HepG2 (cell line): ENCODE results near the gene ARL3. TPM values are rescaled to one million over a fixed set of nuclear protein-coding genes. Genes with fewer than 3 reads are reported as not detected.

Experiments used
- ATAC-seq: fragments of 200-7000 bp; cut with Tn5 transposase; 3 replicates; pipeline ENCODE4 v1.9.1; 2020; ENCODE audit warnings: mild to moderate bottlenecking, moderate library complexity
- BruUV-seq: library from RNA; stranded (reverse); fragments of 400-500 nt; replicated peaks from 2 replicates; lab custom pipeline; 2021; lab: Mats Ljungman, UMichigan
- CTCF ChIA-PET: fragments of 300-600 bp; formaldehyde crosslinking; extraction: SDS; loops from one replicate; lab custom pipeline; 2021; ENCODE audit warnings: low total read pairs, inconsistent platforms, low intra/inter-chr PET ratio; lab: Yijun Ruan, JAX
- POLR2A ChIA-PET: fragments of 350-600 bp; sonication (Branson Sonifier 250); formaldehyde crosslinking; loops from one replicate; lab custom pipeline; 2020; ENCODE audit warnings: antibody characterized with exemption, inconsistent platforms; lab: Yijun Ruan, JAX
- DNase-seq: peaks from one replicate; pipeline ENCODE4 v3.0.0-alpha.2; 2015; ENCODE audit warnings: low spot score
- FAIRE-seq: peaks from 3 replicates; lab custom pipeline; 2011; peaks lifted over from hg19 to GRCh38; lab: Jason Lieb, UNC
- H2AFZ ChIP-seq: one replicate; pipeline ENCODE4 v1.6.1; 2011; ENCODE audit warnings: low read length, inconsistent platforms
- H3K27ac ChIP-seq: fragments of 300-600 bp; 3 replicates; pipeline ENCODE4 v1.8.0; 2011; ENCODE audit warnings: mixed run types, mild to moderate bottlenecking, mixed read lengths, low read length, inconsistent platforms; ENCODE audit not compliant: insufficient read depth; ENCODE audit errors: extremely low read length
- H3K27me3 ChIP-seq, 2 experiments: fragments of 200-600 bp in 1 of 2; 2 replicates in 1 of 2; 3 replicates in 1 of 2; pipeline versions ENCODE4 v1.6.0 to v1.8.0; 2011; ENCODE audit warnings: low read length in 2 of 2, mild to moderate bottlenecking in 2 of 2, moderate library complexity in 2 of 2, inconsistent platforms in 1 of 2; ENCODE audit not compliant: insufficient read depth in 2 of 2, control insufficient read depth in 1 of 2
- H3K36me3 ChIP-seq, 2 experiments: fragments of 200-600 bp in 1 of 2; replicated peaks in 1 of 2; 2 replicates in 1 of 2; 3 replicates in 1 of 2; pipeline versions ENCODE4 v1.5.1 to v1.8.0; 2011; ENCODE audit warnings: low read length in 2 of 2, inconsistent platforms in 1 of 2; ENCODE audit not compliant: insufficient read depth in 2 of 2, control insufficient read depth in 1 of 2
- H3K4me1 ChIP-seq: 2 replicates; pipeline ENCODE4 v1.5.1; 2012; ENCODE audit warnings: low read length, inconsistent platforms; ENCODE audit not compliant: insufficient read depth
- H3K4me2 ChIP-seq: 2 replicates; pipeline ENCODE4 v1.6.0; 2011; ENCODE audit warnings: low read depth, low read length, inconsistent platforms
- H3K4me3 ChIP-seq, 3 experiments: fragments of 200-600 bp in 1 of 3; sonication (generic), shearing (Covaris generic) in 1 of 3; replicated peaks in 1 of 3; 2 replicates each; pipeline ENCODE4 v1.5.1; 2011 to 2016; ENCODE audit warnings: low read length in 3 of 3, inconsistent platforms in 2 of 3, low read depth in 2 of 3, mild to moderate bottlenecking in 2 of 3, control low read depth in 1 of 3, mixed read lengths in 1 of 3; ENCODE audit not compliant: insufficient read depth in 1 of 3
- H3K79me2 ChIP-seq: one replicate; pipeline ENCODE4 v1.6.1; 2011; ENCODE audit warnings: low read length, inconsistent platforms; ENCODE audit not compliant: insufficient read depth
- H3K9ac ChIP-seq: 2 replicates; pipeline ENCODE4 v1.6.0; 2011; ENCODE audit warnings: mild to moderate bottlenecking, low read depth, low read length, inconsistent platforms; ENCODE audit not compliant: insufficient read depth
- H3K9me3 ChIP-seq: 2 replicates; pipeline ENCODE4 v1.5.1; 2012; ENCODE audit warnings: mild to moderate bottlenecking, low read length
- H4K20me1 ChIP-seq: 2 replicates; pipeline ENCODE4 v1.6.0; 2011; ENCODE audit warnings: inconsistent platforms, mild to moderate bottlenecking, low read length, moderate library complexity; ENCODE audit not compliant: insufficient read depth
- NCOR1 ChIP-seq: fragments of 200-600 bp; sonication (generic); IDR thresholded peaks from 2 replicates; pipeline ENCODE4 v1.7.0; 2017; ENCODE audit warnings: antibody characterized with exemption, low read length, borderline replicate concordance
- RELA ChIP-seq: sonication (generic); formaldehyde crosslinking; IDR thresholded peaks from 2 replicates; pipeline ENCODE4 v1.4.0; 2020; ENCODE audit warnings: missing genetic modification reagents
- ZKSCAN1 ChIP-seq: fragments of 150-350 bp; IDR thresholded peaks from 2 replicates; pipeline ENCODE4 v1.6.1; 2014; ENCODE audit warnings: low read length
- WGBS: methylation state at CpG from one replicate; pipeline ENCODE4 v1.1.6; 2017; ENCODE audit warnings: low lambda C conversion rate; 5-methylcytosine and 5-hydroxymethylcytosine counted together
- in situ Hi-C: cut with HindIII; loops from 2 replicates; pipeline ENCODE4 v1.10.0; 2017; ENCODE audit warnings: low pct_unique_long_range_greater_than_20kb; ENCODE audit not compliant: extremely low pct_ligation_motif_present
- intact Hi-C: fragments of 100-400 bp; cut with micrococcal nuclease; formaldehyde crosslinking; loops from one replicate; pipeline ENCODE4 v1.10.0; 2022; ENCODE audit not compliant: unreplicated experiment
- polyA plus RNA-seq, 8 experiments: library from polyadenylated mRNA; depleted of rRNA in 3 of 8; stranded (reverse) in 7 of 8; unstranded in 1 of 8; fragments of >200 nt; fragmentation: Illumina TruSeq in 4 of 8; extraction: Trizol in 4 of 8; gene quantifications; 2 replicates each; pipeline versions ENCODE4 v1.2.1 to v1.2.3, GENCODE V29; 2011 to 2016; ENCODE audit warnings: low read depth in 4 of 8, missing spikeins in 1 of 8, mixed read lengths in 1 of 8; ENCODE audit not compliant: insufficient read depth in 1 of 8
- total RNA-seq, 5 experiments: library from RNA; depleted of rRNA; stranded (reverse); fragments of >200 nt; fragmentation: Illumina TruSeq; extraction: Trizol; gene quantifications; 2 replicates each; pipeline ENCODE4 v1.2.3, GENCODE V29; 2016; ENCODE audit warnings: low read depth in 1 of 5
- TF ChIP-seq, protein P1 (sequence below): IDR thresholded peaks from 2 replicates; pipeline ENCODE4 v1.6.1; 2016; ENCODE audit warnings: low read depth, missing genetic modification reagents, missing compliant biosample characterization
- TF ChIP-seq, protein P2 (sequence below): sonication (generic); formaldehyde crosslinking; IDR thresholded peaks from 2 replicates; pipeline ENCODE4 v1.4.0; 2020; ENCODE audit warnings: mild to moderate bottlenecking, missing genetic modification reagents
- TF ChIP-seq, protein P3 (sequence below): sonication (generic); formaldehyde crosslinking; IDR thresholded peaks from 2 replicates; pipeline ENCODE4 v1.4.0; 2020; ENCODE audit warnings: missing genetic modification reagents, borderline replicate concordance
- TF ChIP-seq, protein P4 (sequence below): sonication (generic); formaldehyde crosslinking; IDR thresholded peaks from 2 replicates; pipeline ENCODE4 v1.5.0; 2020; ENCODE audit warnings: missing genetic modification reagents

Gene ARL3
- total and polyA plus RNA-seq, 2 of the 13 experiments (the other 11 are each of a cell fraction or from before 2014, with no cell fraction given): 5.2 to 6.6 TPM

DNA sequence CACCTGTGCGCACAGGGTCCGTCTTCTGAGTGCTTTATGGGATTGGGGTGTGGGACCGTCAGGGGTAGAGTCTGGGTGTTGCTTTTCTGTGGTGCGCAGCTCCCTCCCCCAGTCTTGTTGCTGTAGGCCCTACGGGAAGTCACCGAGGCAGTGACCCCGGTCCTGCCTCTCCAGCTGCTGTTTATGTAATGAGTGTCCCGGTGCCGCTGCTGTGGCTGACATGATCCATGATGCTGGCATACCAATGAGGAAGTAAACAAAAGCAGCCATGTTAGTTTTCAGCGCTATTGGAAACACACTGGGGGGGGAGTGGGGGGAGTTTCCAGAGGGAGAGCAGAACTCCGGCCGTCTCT is 68.8 kb downstream of the ARL3 start:
- ChIA-PET CTCF (interaction anchor here (1.5 to 2.1 kb wide), 4 partner anchors 30 to 142 kb away, joined by 5 to 7 read pairs (median 5); partner anchors contain the start of gene SUFU), POLR2A (interaction anchor here (0.7 to 4.1 kb wide), 17 partner anchors 10 to 492 kb away, joined by 3 to 86 read pairs (median 8); partner anchors contain the start of genes ACTR1A, ARL3, C10orf95 and SFXN2)
- TF ChIP-seq, protein P1, sequence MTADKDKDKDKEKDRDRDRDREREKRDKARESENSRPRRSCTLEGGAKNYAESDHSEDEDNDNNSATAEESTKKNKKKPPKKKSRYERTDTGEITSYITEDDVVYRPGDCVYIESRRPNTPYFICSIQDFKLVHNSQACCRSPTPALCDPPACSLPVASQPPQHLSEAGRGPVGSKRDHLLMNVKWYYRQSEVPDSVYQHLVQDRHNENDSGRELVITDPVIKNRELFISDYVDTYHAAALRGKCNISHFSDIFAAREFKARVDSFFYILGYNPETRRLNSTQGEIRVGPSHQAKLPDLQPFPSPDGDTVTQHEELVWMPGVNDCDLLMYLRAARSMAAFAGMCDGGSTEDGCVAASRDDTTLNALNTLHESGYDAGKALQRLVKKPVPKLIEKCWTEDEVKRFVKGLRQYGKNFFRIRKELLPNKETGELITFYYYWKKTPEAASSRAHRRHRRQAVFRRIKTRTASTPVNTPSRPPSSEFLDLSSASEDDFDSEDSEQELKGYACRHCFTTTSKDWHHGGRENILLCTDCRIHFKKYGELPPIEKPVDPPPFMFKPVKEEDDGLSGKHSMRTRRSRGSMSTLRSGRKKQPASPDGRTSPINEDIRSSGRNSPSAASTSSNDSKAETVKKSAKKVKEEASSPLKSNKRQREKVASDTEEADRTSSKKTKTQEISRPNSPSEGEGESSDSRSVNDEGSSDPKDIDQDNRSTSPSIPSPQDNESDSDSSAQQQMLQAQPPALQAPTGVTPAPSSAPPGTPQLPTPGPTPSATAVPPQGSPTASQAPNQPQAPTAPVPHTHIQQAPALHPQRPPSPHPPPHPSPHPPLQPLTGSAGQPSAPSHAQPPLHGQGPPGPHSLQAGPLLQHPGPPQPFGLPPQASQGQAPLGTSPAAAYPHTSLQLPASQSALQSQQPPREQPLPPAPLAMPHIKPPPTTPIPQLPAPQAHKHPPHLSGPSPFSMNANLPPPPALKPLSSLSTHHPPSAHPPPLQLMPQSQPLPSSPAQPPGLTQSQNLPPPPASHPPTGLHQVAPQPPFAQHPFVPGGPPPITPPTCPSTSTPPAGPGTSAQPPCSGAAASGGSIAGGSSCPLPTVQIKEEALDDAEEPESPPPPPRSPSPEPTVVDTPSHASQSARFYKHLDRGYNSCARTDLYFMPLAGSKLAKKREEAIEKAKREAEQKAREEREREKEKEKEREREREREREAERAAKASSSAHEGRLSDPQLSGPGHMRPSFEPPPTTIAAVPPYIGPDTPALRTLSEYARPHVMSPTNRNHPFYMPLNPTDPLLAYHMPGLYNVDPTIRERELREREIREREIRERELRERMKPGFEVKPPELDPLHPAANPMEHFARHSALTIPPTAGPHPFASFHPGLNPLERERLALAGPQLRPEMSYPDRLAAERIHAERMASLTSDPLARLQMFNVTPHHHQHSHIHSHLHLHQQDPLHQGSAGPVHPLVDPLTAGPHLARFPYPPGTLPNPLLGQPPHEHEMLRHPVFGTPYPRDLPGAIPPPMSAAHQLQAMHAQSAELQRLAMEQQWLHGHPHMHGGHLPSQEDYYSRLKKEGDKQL (CRISPR knock-in tag): no peak
- TF ChIP-seq, protein P2, sequence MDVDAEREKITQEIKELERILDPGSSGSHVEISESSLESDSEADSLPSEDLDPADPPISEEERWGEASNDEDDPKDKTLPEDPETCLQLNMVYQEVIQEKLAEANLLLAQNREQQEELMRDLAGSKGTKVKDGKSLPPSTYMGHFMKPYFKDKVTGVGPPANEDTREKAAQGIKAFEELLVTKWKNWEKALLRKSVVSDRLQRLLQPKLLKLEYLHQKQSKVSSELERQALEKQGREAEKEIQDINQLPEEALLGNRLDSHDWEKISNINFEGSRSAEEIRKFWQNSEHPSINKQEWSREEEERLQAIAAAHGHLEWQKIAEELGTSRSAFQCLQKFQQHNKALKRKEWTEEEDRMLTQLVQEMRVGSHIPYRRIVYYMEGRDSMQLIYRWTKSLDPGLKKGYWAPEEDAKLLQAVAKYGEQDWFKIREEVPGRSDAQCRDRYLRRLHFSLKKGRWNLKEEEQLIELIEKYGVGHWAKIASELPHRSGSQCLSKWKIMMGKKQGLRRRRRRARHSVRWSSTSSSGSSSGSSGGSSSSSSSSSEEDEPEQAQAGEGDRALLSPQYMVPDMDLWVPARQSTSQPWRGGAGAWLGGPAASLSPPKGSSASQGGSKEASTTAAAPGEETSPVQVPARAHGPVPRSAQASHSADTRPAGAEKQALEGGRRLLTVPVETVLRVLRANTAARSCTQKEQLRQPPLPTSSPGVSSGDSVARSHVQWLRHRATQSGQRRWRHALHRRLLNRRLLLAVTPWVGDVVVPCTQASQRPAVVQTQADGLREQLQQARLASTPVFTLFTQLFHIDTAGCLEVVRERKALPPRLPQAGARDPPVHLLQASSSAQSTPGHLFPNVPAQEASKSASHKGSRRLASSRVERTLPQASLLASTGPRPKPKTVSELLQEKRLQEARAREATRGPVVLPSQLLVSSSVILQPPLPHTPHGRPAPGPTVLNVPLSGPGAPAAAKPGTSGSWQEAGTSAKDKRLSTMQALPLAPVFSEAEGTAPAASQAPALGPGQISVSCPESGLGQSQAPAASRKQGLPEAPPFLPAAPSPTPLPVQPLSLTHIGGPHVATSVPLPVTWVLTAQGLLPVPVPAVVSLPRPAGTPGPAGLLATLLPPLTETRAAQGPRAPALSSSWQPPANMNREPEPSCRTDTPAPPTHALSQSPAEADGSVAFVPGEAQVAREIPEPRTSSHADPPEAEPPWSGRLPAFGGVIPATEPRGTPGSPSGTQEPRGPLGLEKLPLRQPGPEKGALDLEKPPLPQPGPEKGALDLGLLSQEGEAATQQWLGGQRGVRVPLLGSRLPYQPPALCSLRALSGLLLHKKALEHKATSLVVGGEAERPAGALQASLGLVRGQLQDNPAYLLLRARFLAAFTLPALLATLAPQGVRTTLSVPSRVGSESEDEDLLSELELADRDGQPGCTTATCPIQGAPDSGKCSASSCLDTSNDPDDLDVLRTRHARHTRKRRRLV: no peak
- TF ChIP-seq, protein P3, sequence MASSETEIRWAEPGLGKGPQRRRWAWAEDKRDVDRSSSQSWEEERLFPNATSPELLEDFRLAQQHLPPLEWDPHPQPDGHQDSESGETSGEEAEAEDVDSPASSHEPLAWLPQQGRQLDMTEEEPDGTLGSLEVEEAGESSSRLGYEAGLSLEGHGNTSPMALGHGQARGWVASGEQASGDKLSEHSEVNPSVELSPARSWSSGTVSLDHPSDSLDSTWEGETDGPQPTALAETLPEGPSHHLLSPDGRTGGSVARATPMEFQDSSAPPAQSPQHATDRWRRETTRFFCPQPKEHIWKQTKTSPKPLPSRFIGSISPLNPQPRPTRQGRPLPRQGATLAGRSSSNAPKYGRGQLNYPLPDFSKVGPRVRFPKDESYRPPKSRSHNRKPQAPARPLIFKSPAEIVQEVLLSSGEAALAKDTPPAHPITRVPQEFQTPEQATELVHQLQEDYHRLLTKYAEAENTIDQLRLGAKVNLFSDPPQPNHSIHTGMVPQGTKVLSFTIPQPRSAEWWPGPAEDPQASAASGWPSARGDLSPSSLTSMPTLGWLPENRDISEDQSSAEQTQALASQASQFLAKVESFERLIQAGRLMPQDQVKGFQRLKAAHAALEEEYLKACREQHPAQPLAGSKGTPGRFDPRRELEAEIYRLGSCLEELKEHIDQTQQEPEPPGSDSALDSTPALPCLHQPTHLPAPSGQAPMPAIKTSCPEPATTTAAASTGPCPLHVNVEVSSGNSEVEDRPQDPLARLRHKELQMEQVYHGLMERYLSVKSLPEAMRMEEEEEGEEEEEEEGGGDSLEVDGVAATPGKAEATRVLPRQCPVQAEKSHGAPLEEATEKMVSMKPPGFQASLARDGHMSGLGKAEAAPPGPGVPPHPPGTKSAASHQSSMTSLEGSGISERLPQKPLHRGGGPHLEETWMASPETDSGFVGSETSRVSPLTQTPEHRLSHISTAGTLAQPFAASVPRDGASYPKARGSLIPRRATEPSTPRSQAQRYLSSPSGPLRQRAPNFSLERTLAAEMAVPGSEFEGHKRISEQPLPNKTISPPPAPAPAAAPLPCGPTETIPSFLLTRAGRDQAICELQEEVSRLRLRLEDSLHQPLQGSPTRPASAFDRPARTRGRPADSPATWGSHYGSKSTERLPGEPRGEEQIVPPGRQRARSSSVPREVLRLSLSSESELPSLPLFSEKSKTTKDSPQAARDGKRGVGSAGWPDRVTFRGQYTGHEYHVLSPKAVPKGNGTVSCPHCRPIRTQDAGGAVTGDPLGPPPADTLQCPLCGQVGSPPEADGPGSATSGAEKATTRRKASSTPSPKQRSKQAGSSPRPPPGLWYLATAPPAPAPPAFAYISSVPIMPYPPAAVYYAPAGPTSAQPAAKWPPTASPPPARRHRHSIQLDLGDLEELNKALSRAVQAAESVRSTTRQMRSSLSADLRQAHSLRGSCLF (CRISPR knock-in tag): no peak
- no peak for TF ChIP-seq RELA (CRISPR knock-in tag)
- TF ChIP-seq NCOR1: no peak
- no peak for TF ChIP-seq ZKSCAN1
- TF ChIP-seq, protein P4, sequence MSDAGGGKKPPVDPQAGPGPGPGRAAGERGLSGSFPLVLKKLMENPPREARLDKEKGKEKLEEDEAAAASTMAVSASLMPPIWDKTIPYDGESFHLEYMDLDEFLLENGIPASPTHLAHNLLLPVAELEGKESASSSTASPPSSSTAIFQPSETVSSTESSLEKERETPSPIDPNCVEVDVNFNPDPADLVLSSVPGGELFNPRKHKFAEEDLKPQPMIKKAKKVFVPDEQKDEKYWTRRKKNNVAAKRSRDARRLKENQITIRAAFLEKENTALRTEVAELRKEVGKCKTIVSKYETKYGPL (CRISPR knock-in tag): peak; percentile 51

More for the DNA sequence above, 68.8 kb downstream of the ARL3 start:
- Histone ChIP-seq H4K20me1 (peaks cover 48% of the 10 kb centered on the region), H3K36me3 (peaks cover 14 to 24% of the 10 kb centered on the region in 2 experiments; a peak in 4 of 5 replicates), H3K27ac (peak overlapping the region; percentile 95), H3K4me1 (peaks cover 41% of the 10 kb centered on the region), H3K4me2 (peak overlapping the region; percentile 90), H3K9me3 (no peaks in the 10 kb centered on the region), H3K9ac (peak overlapping the region; percentile 90), H2AFZ (no peak overlapping the region), H3K27me3 (no peaks in the 10 kb centered on the region; a peak in 1 of 5 replicates), H3K79me2 (peaks cover 61% of the 10 kb centered on the region), H3K4me3 (peak overlapping the region; percentile 69 to 85 (median 82))
- BruUV-seq: no TSS peak
- intact Hi-C loops (loop anchor here (5.0 kb wide), 1 partner anchor 143 kb away; the partner anchor contains the start of genes ACTR1A and SUFU), in situ Hi-C loops (no loop called here)
- DNase-seq: peak; percentile 79
- FAIRE-seq: peak; percentile 46
- peak; percentile 12 for ATAC-seq
- 0% methylated on average over 11 of the region's 12 CpGs for WGBS
